ENCODE measurements around the gene FGF9. TPM values are rescaled to one million over a fixed set of nuclear protein-coding genes. Genes with fewer than 3 reads are reported as not detected.

FGF9 gene
- total and polyA plus RNA-seq, 2 of the 8 experiments (the other 6 are each of a cell fraction or from before 2014, with no cell fraction given), result 0.02 TPM; not detected in 1

DNA sequence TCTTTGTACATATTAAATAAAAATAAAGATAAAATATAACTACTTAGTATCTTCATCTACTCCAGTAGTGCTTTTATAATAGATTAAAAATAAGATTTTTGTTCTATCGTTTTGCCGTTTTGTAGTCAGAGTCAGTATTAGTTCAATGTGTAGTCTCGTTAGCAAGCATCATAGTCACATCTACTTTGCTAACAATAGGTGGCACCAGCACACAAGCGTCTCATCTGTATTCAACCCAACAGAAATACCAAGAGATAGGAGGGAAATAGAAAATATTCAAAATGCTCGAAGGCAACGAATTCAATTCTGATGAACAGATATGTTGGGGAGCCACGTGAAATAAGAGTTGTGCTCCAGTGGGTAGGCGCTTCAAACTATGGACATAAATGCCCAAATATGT is 45.5 kb upstream of the FGF9 start:
- Histone ChIP-seq H3K23me2 (ENCODE audit: low read depth, low read length) (no peaks in the 10 kb centered on the region), H2AK5ac (ENCODE audit: low read depth, low read length) (no peak overlapping the region), H3K14ac (ENCODE audit: insufficient read length) (no peak overlapping the region), H2AFZ (ENCODE audit: low read length) (no peak overlapping the region), H3K4me2 (ENCODE audit: insufficient read depth in 1 of 2, low read depth in 2 of 2, low read length in 2 of 2) (no peak overlapping the region), H4K5ac (ENCODE audit: insufficient read length, low read depth, low read length) (no peak overlapping the region), H3K79me2 (ENCODE audit: control insufficient read depth in 1 of 2, insufficient read depth in 2 of 2, low read length in 2 of 2) (no peaks in the 10 kb centered on the region), H4K8ac (ENCODE audit: extremely low read depth, insufficient read depth, low read length) (no peak overlapping the region), H3K27ac (ENCODE audit: low read depth, low read length) (no peak overlapping the region), H3K56ac (replicated peaks; ENCODE audit: insufficient read length, low read depth, low read length) (no peak overlapping the region), H3K9me3 (ENCODE audit: insufficient read depth in 2 of 2, low read depth in 1 of 2, low read length in 1 of 2) (peaks cover 0 to 2% of the 10 kb centered on the region in 2 experiments; a peak in 1 of 4 replicates), H2BK20ac (ENCODE audit: low read length) (no peak overlapping the region), H3K36me3 (ENCODE audit: control insufficient read depth in 2 of 4, insufficient read depth in 4 of 4, low read length in 3 of 4) (no peaks in the 10 kb centered on the region), H4K20me1 (replicated peaks in 1 of 2; ENCODE audit: control insufficient read depth in 1 of 2, insufficient read depth in 2 of 2, low read length in 2 of 2) (no peaks in the 10 kb centered on the region), H2BK5ac (ENCODE audit: low read depth, low read length) (no peak overlapping the region), H3K4ac (replicated peaks; ENCODE audit: insufficient read length, low read depth, low read length) (no peak overlapping the region), H3K4me3 (ENCODE audit: extremely low read depth in 1 of 4, insufficient read depth in 2 of 4, low read depth in 3 of 4, low read length in 4 of 4) (no peak overlapping the region), H3K9ac (replicated peaks in 1 of 4; ENCODE audit: extremely low read depth in 1 of 4, low read depth in 3 of 4, low read length in 3 of 4) (no peak overlapping the region), H4K91ac (replicated peaks; ENCODE audit: insufficient read length, low read length) (no peak overlapping the region), H3K23ac (ENCODE audit: insufficient read length) (no peak overlapping the region), H2BK15ac (ENCODE audit: low read length) (no peak overlapping the region), H2BK120ac (replicated peaks; ENCODE audit: low read depth, low read length) (no peak overlapping the region), H3K4me1 (replicated peaks in 1 of 4; ENCODE audit: control insufficient read depth in 3 of 4, insufficient read depth in 4 of 4, low read length in 3 of 4) (no peaks in the 10 kb centered on the region), H3K18ac (ENCODE audit: extremely low read depth, low read length) (no peak overlapping the region), H3K79me1 (ENCODE audit: low read depth, low read length) (no peaks in the 10 kb centered on the region), H3K27me3 (replicated peaks in 1 of 4; ENCODE audit: control insufficient read depth in 3 of 4, extremely low read depth in 1 of 4, insufficient read depth in 3 of 4, low read length in 3 of 4) (no peaks in the 10 kb centered on the region), H2BK12ac (ENCODE audit: low read depth, low read length) (no peak overlapping the region)
- 73% methylated on average over 8 of the region's 8 CpGs; no CpG with 5 or more reads in 1 of the 2 experiments for WGBS, 2 experiments (ENCODE audit: extremely low coverage in 1 of 2, insufficient coverage in 1 of 2, insufficient read length in 1 of 2, insufficient replicate concordance in 2 of 2, low coverage in 1 of 2, low lambda C conversion rate in 2 of 2, missing lambda C conversion rate in 1 of 2)
- no peak for DNase-seq (ENCODE audit: low read depth in 1 of 2, low spot score in 2 of 2)
- POLR2A ChIA-PET (ENCODE audit: partially characterized antibody), result no interaction called here
- CTCF ChIA-PET (ENCODE audit: partially characterized antibody), result interaction anchor here (1.0 to 1.8 kb wide), 4 partner anchors 9 to 361 kb away, joined by 3 to 8 read pairs (median 4); no protein-coding TSS in a partner anchor
- no peak for FAIRE-seq
- TF ChIP-seq TEAD4 (IDR thresholded peaks at IDR 0.05; ENCODE audit: low read depth, low read length) (no peak), SIN3A (conservative IDR thresholded peaks at IDR 0.05 in 1 of 2, IDR thresholded peaks at IDR 0.05 in 1 of 2; ENCODE audit: low read depth in 1 of 2, low read length in 2 of 2) (no peak), POLR2AphosphoS5 (IDR thresholded peaks at IDR 0.05; ENCODE audit: low read depth, low read length) (no peak), PHF8 (conservative IDR thresholded peaks at IDR 0.05; ENCODE audit: low read depth, low read length) (no peak), YY1 (IDR thresholded peaks at IDR 0.05; ENCODE audit: low read depth, low read length) (no peak), BCL11A (IDR thresholded peaks at IDR 0.05; ENCODE audit: low read depth in 2 of 2, low read length in 2 of 2) (no peak), RAD21 (IDR thresholded peaks at IDR 0.05 in 1 of 2, conservative IDR thresholded peaks at IDR 0.05 in 1 of 2; ENCODE audit: low read depth in 2 of 2, low read length in 2 of 2) (peak; percentile 69 to 75)
- TF ChIP-seq, protein P1, sequence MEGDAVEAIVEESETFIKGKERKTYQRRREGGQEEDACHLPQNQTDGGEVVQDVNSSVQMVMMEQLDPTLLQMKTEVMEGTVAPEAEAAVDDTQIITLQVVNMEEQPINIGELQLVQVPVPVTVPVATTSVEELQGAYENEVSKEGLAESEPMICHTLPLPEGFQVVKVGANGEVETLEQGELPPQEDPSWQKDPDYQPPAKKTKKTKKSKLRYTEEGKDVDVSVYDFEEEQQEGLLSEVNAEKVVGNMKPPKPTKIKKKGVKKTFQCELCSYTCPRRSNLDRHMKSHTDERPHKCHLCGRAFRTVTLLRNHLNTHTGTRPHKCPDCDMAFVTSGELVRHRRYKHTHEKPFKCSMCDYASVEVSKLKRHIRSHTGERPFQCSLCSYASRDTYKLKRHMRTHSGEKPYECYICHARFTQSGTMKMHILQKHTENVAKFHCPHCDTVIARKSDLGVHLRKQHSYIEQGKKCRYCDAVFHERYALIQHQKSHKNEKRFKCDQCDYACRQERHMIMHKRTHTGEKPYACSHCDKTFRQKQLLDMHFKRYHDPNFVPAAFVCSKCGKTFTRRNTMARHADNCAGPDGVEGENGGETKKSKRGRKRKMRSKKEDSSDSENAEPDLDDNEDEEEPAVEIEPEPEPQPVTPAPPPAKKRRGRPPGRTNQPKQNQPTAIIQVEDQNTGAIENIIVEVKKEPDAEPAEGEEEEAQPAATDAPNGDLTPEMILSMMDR (IDR thresholded peaks at IDR 0.05; ENCODE audit: control extremely low read depth in 1 of 3, insufficient read depth in 1 of 3, low read depth in 1 of 3, low read length in 3 of 3), result peak in 2 of 3 experiments; percentile 28 to 40; a peak in 2 of 4 replicates
- TF ChIP-seq, protein P2, sequence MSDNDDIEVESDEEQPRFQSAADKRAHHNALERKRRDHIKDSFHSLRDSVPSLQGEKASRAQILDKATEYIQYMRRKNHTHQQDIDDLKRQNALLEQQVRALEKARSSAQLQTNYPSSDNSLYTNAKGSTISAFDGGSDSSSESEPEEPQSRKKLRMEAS (IDR thresholded peaks at IDR 0.05), result no peak

All from H1 (cell line).